ENCODE data around the gene KIFC3. TPM values are rescaled to one million over a fixed set of nuclear protein-coding genes. Genes with fewer than 3 reads are reported as not detected.

KIFC3 gene
- total and polyA plus RNA-seq, 2 donors (not counting 1 experiment from before 2014, with no cell fraction given), result 0.07 to 0.67 TPM

DNA sequence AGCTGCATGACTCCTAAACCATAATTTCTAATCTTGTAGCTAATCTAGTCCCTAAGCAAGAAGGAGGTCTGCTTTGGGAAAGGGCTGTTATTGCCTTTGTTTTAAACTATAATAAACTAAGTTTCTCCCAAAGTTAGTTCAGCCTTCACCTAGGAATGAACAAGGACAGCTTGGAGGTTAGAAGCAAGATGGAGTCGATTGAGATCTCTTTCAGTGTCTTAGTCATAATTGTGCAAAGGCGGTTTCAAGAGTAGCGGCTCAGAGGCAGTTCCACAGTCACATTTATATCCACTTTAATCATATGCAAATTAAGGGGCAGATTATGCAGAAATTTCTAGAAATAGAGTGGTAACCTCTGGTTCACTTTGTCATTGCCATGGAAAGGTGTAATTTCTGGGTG lies 90.3 kb downstream of the KIFC3 start:
- Histone ChIP-seq H3K79me2 (ENCODE audit: control insufficient read depth, insufficient read depth, low read length) (no peaks in the 10 kb centered on the region), H3K4me2 (replicated peaks; ENCODE audit: low read depth, low read length, poor library complexity, severe bottlenecking) (no peak overlapping the region), H3K27me3 (replicated peaks in 1 of 4; ENCODE audit: control extremely low read depth in 1 of 4, control insufficient read depth in 3 of 4, insufficient read depth in 4 of 4, low read length in 3 of 4) (peaks cover 0 to 3% (median 0%) of the 10 kb centered on the region in 4 experiments), H2AFZ (ENCODE audit: insufficient read depth, low read depth, low read length, poor library complexity, severe bottlenecking) (no peak overlapping the region), H3K27ac (ENCODE audit: low read length in 2 of 2) (no peak overlapping the region), H3K36me3 (replicated peaks in 1 of 2; ENCODE audit: control extremely low read depth in 1 of 2, control insufficient read depth in 1 of 2, extremely low read depth in 1 of 2, insufficient read depth in 2 of 2, low read length in 1 of 2) (no peaks in the 10 kb centered on the region), H3K4me1 (ENCODE audit: control insufficient read depth in 2 of 2, insufficient read depth in 2 of 2, low read length in 2 of 2) (no peaks in the 10 kb centered on the region), H3K4me3 (ENCODE audit: control extremely low read depth in 1 of 5, extremely low read depth in 1 of 5, insufficient read depth in 1 of 5, low read depth in 2 of 5, low read length in 4 of 5) (no peak overlapping the region), H3K9ac (ENCODE audit: low read length) (no peak overlapping the region), H3K9me3 (ENCODE audit: control extremely low read depth in 1 of 3, control insufficient read depth in 2 of 3, insufficient read depth in 1 of 3, low read length in 2 of 3) (peaks cover 0 to 3% (median 0%) of the 10 kb centered on the region in 3 donors), H4K20me1 (ENCODE audit: control insufficient read depth, insufficient read depth, low read length, poor library complexity, severe bottlenecking) (no peaks in the 10 kb centered on the region)
- POLR2A ChIA-PET, result no interaction called here
- no peaks in the 10 kb centered on the region for H3K4me1 Mint-ChIP-seq
- H3K9me3 Mint-ChIP-seq (ENCODE audit: insufficient read depth), result no peaks in the 10 kb centered on the region
- H3K27ac Mint-ChIP-seq, result no peak overlapping the region
- peaks cover 33% of the 10 kb centered on the region for H3K27me3 Mint-ChIP-seq
- WGBS (ENCODE audit: insufficient coverage), result no CpG with 5 or more reads among the region's 3 CpGs
- ATAC-seq (ENCODE audit: low read depth) (no peak), DNase-seq (no peak)
- TF ChIP-seq CTCF (IDR thresholded peaks at IDR 0.05) (no peak), EZH2 (IDR thresholded peaks at IDR 0.05; ENCODE audit: borderline replicate concordance, insufficient read depth, low read depth, low read length, poor library complexity, severe bottlenecking) (no peak)
- CTCF ChIA-PET, result no interaction called here
- intact Hi-C loops (cut with micrococcal nuclease), result no loop called here
- no peak overlapping the region for H3K4me3 Mint-ChIP-seq

DNA sequence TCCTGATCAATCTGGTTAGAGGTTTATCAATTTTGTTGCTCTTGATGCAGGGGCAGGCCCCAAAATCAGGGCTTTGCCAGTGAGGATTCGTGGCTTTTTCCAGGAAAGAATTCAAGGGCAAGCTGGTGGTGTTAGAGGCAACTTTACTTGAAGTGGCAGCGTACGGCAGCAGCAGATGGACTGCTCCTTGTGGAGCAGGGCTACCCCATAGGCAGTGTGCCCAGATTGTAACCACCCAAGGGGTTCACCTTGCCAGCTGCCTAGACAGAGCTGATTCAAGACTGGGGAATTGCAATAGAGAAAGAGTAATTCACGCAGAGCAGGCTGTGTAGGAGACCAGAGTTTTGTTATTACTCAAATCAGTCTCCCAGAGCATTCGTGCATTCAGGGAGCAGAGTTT lies 90.9 kb downstream of the KIFC3 start:
- 76% methylated on average over 5 of the region's 5 CpGs for WGBS (ENCODE audit: insufficient coverage)
- Histone ChIP-seq H3K4me1 (ENCODE audit: control insufficient read depth in 2 of 2, insufficient read depth in 2 of 2, low read length in 2 of 2) (no peaks in the 10 kb centered on the region), H3K27ac (ENCODE audit: low read length in 2 of 2) (no peak overlapping the region), H3K79me2 (ENCODE audit: control insufficient read depth, insufficient read depth, low read length) (no peaks in the 10 kb centered on the region), H3K9ac (ENCODE audit: low read length) (no peak overlapping the region), H3K36me3 (replicated peaks in 1 of 2; ENCODE audit: control extremely low read depth in 1 of 2, control insufficient read depth in 1 of 2, extremely low read depth in 1 of 2, insufficient read depth in 2 of 2, low read length in 1 of 2) (no peaks in the 10 kb centered on the region), H3K4me3 (ENCODE audit: control extremely low read depth in 1 of 5, extremely low read depth in 1 of 5, insufficient read depth in 1 of 5, low read depth in 2 of 5, low read length in 4 of 5) (no peak overlapping the region), H3K27me3 (replicated peaks in 1 of 4; ENCODE audit: control extremely low read depth in 1 of 4, control insufficient read depth in 3 of 4, insufficient read depth in 4 of 4, low read length in 3 of 4) (peaks cover 0 to 3% (median 0%) of the 10 kb centered on the region in 4 experiments), H2AFZ (ENCODE audit: insufficient read depth, low read depth, low read length, poor library complexity, severe bottlenecking) (no peak overlapping the region), H3K9me3 (ENCODE audit: control extremely low read depth in 1 of 3, control insufficient read depth in 2 of 3, insufficient read depth in 1 of 3, low read length in 2 of 3) (peaks cover 0 to 3% (median 0%) of the 10 kb centered on the region in 3 donors), H4K20me1 (ENCODE audit: control insufficient read depth, insufficient read depth, low read length, poor library complexity, severe bottlenecking) (no peaks in the 10 kb centered on the region), H3K4me2 (replicated peaks; ENCODE audit: low read depth, low read length, poor library complexity, severe bottlenecking) (no peak overlapping the region)
- peaks cover 36% of the 10 kb centered on the region for H3K27me3 Mint-ChIP-seq
- ChIA-PET POLR2A (no interaction called here), CTCF (no interaction called here)
- no peak overlapping the region for H3K27ac Mint-ChIP-seq
- H3K9me3 Mint-ChIP-seq (ENCODE audit: insufficient read depth), result no peaks in the 10 kb centered on the region
- no peak overlapping the region for H3K4me3 Mint-ChIP-seq
- TF ChIP-seq EZH2 (IDR thresholded peaks at IDR 0.05; ENCODE audit: borderline replicate concordance, insufficient read depth, low read depth, low read length, poor library complexity, severe bottlenecking) (no peak), CTCF (IDR thresholded peaks at IDR 0.05) (no peak)
- DNase-seq (no peak), ATAC-seq (ENCODE audit: low read depth) (no peak)
- H3K4me1 Mint-ChIP-seq, result no peaks in the 10 kb centered on the region
- intact Hi-C loops (cut with micrococcal nuclease), result no loop called here
